IMR-90 (cell line): Measurements from ENCODE around the gene UBE2L3. TPM values are rescaled to one million over a fixed set of nuclear protein-coding genes. Genes with fewer than 3 reads are reported as not detected.

Source experiments
- microRNA-seq, 2 experiments: library from miRNA; stranded (forward) in 1 of 2; unstranded in 1 of 2; fragments of 10-50 nt in 1 of 2; fragments of <30 nt in 1 of 2; gene quantifications in 1 of 2; microRNA quantifications in 1 of 2; one replicate each; pipeline versions ENCODE3 to v1.1.0; 2013 to 2020; ENCODE audit not compliant: insufficient read depth in 1 of 2, insufficient read length in 1 of 2, unreplicated experiment in 1 of 2
- polyA plus RNA-seq, 3 experiments: library from polyadenylated mRNA; depleted of rRNA; stranded (reverse); fragments of >200 nt; gene quantifications; 2 replicates each; pipeline ENCODE4 v1.2.3, GENCODE V29; 2012; ENCODE audit warnings: low replicate concordance in 1 of 3
- small RNA-seq, 5 experiments: library from RNA; depleted of rRNA; stranded (forward); fragments of <200 nt; gene quantifications; one replicate each; pipeline ENCODE3, GENCODE V24; 2012
- total RNA-seq: library from RNA; depleted of rRNA; stranded (reverse); fragments of >200 nt; gene quantifications from 2 replicates; pipeline ENCODE4 v1.2.3, GENCODE V29; 2012; rRNA removed

The UBE2L3 gene
- total and polyA plus RNA-seq, 2 of the 4 experiments (the other 2 are of a cell fraction): 29.0 to 72.9 TPM

Small RNA genes lying within 50 kb of the gene (microRNA-seq; reads per million reads assigned to microRNA genes)
- gene MIR130B (ENCODE audit: unreplicated experiment): 760 reads per million, percentile 74 among the genes with 10 or more reads in this experiment
- 15.7 to 100 reads per million in 2 experiments for gene MIR301B (ENCODE audit: insufficient read depth in 1 of 2, insufficient read length in 1 of 2, unreplicated experiment in 1 of 2)
- not detected for gene RF00492 (ENCODE audit: insufficient read depth, insufficient read length)
- not detected for gene RN7SKP221 (ENCODE audit: insufficient read depth, insufficient read length)

Small RNA genes lying within 50 kb of the gene (small RNA-seq; reads per million reads assigned to genes)
- 0.35 to 76.3 (median 11.4) reads per million in 5 experiments for gene MIR301B
- gene RF00492: 0 reads per million in 5 experiments
- 0 reads per million in 5 experiments for gene RN7SKP221

Other genes starting within 250 kb of the UBE2L3 start
- 0.18 and 0.28 TPM in 2 replicates for gene RIMBP3B, start 184.0 kb upstream of the UBE2L3 start, total RNA-seq
- 0.03 and 0.07 TPM in 2 replicates for gene RIMBP3B, start 184.0 kb upstream of the UBE2L3 start, polyA plus RNA-seq (2012; rRNA removed)
- gene HIC2, start 150.3 kb upstream of the UBE2L3 start, total RNA-seq: 1.4 and 1.9 TPM in 2 replicates
- 2.1 and 2.4 TPM in 2 replicates for gene HIC2, start 150.3 kb upstream of the UBE2L3 start, polyA plus RNA-seq (2012; rRNA removed)
- 0.28 and 0.36 TPM in 2 replicates for gene TMEM191C, start 100.3 kb upstream of the UBE2L3 start, total RNA-seq
- 0.75 and 1.5 TPM in 2 replicates for gene TMEM191C, start 100.3 kb upstream of the UBE2L3 start, polyA plus RNA-seq (2012; rRNA removed)
- 0.28 and 0.36 TPM in 2 replicates for gene RIMBP3C, start 16.3 kb upstream of the UBE2L3 start, total RNA-seq
- 0.05 and 0.10 TPM in 2 replicates for gene RIMBP3C, start 16.3 kb upstream of the UBE2L3 start, polyA plus RNA-seq (2012; rRNA removed)
- 7.2 and 8.1 TPM in 2 replicates for gene YDJC, start 62.3 kb downstream of the UBE2L3 start, total RNA-seq
- 23.6 and 28.3 TPM in 2 replicates for gene YDJC, start 62.3 kb downstream of the UBE2L3 start, polyA plus RNA-seq (2012; rRNA removed)
- gene CCDC116, start 65.0 kb downstream of the UBE2L3 start, total RNA-seq: under 0.01 TPM in 1 of 2 replicates, not detected in the other
- 0.27 and 0.34 TPM in 2 replicates for gene CCDC116, start 65.0 kb downstream of the UBE2L3 start, polyA plus RNA-seq (2012; rRNA removed)
- 18.8 and 25.0 TPM in 2 replicates for gene SDF2L1, start 74.6 kb downstream of the UBE2L3 start, total RNA-seq
- gene SDF2L1, start 74.6 kb downstream of the UBE2L3 start, polyA plus RNA-seq (2012; rRNA removed): 51.1 and 72.6 TPM in 2 replicates
- gene PPIL2, start 98.3 kb downstream of the UBE2L3 start, total RNA-seq: 20.6 and 21.4 TPM in 2 replicates
- gene PPIL2, start 98.3 kb downstream of the UBE2L3 start, polyA plus RNA-seq (2012; rRNA removed): 59.9 and 62.1 TPM in 2 replicates
- 0.72 and 1.1 TPM in 2 replicates for gene YPEL1, start 168.1 kb downstream of the UBE2L3 start, total RNA-seq
- gene YPEL1, start 168.1 kb downstream of the UBE2L3 start, polyA plus RNA-seq (2012; rRNA removed): 1.2 and 1.3 TPM in 2 replicates